ENCODE data around the gene NDRG4.
A peak's percentile ranks its signal among the peaks of the same experiment; 100 is the strongest.

Gene NDRG4

GRCh38 chr16:58510776-58511628 lies 11.1 kb downstream of the NDRG4 start:
- DNase-seq: no peak

- DNase-seq: peak; percentile 38
Measured at GRCh38 chr16:58511933-58512815, 12.2 kb downstream of the NDRG4 start.

- no peak for DNase-seq
Measured at GRCh38 chr16:58513874-58514273, 13.9 kb downstream of the NDRG4 start.

GRCh38 chr16:58515125-58515870 lies 15.4 kb downstream of the NDRG4 start, which contains the start of gene SETD6:
Gene SETD6 (plus strand): TSS chr16:58515517. CDS start chr16:58515538, 21 bp downstream.
- peak; percentile 64 for DNase-seq

GRCh38 chr16:58515871-58516767 lies 16.2 kb downstream of the NDRG4 start:
- DNase-seq: no peak

GRCh38 chr16:58516768-58517107 lies 16.8 kb downstream of the NDRG4 start:
- no peak for DNase-seq

- no peak for DNase-seq
Measured at GRCh38 chr16:58518083-58518979, 18.4 kb downstream of the NDRG4 start.

GRCh38 chr16:58518980-58519368 lies 19.0 kb downstream of the NDRG4 start:
- DNase-seq: no peak

GRCh38 chr16:58519707-58520106 lies 19.8 kb downstream of the NDRG4 start:
- no peak for DNase-seq

- no peak for DNase-seq
Measured at GRCh38 chr16:58530179-58530578, 30.2 kb downstream of the NDRG4 start.

GRCh38 chr16:58532414-58532813 lies 32.5 kb downstream of the NDRG4 start:
- DNase-seq: no peak

- DNase-seq: no peak
Measured at GRCh38 chr16:58533751-58534470, 34.0 kb downstream of the NDRG4 start.

- DNase-seq: no peak
Measured at GRCh38 chr16:58535100-58535499, 35.2 kb downstream of the NDRG4 start.

- DNase-seq: no peak
Measured at GRCh38 chr16:58536278-58536677, 36.3 kb downstream of the NDRG4 start.

GRCh38 chr16:58537124-58537906 lies 37.4 kb downstream of the NDRG4 start:
- DNase-seq: no peak

GRCh38 chr16:58541711-58542110 lies 41.8 kb downstream of the NDRG4 start:
- no peak for DNase-seq

GRCh38 chr16:58542291-58542690 lies 42.3 kb downstream of the NDRG4 start:
- no peak for DNase-seq

- DNase-seq: no peak
Measured at GRCh38 chr16:58543685-58544084, 43.7 kb downstream of the NDRG4 start.

- no peak for DNase-seq
Measured at GRCh38 chr16:58548378-58548777, 48.4 kb downstream of the NDRG4 start.

Data from NCI-H510A treated with DMSO at 0.1 percent for 48 hours (cell line).